Panc1 (cell line): ENCODE measurements around the gene AUNIP. TPM values are rescaled to one million over a fixed set of nuclear protein-coding genes. Genes with fewer than 3 reads are reported as not detected.

Experiments used
- ATAC-seq: fragments of 200-7000 bp; cut with Tn5 transposase; 2 replicates; pipeline ENCODE4 v1.9.1; 2020; ENCODE audit warnings: mild to moderate bottlenecking, moderate library complexity
- BruUV-seq: library from RNA; stranded (reverse); fragments of 400-500 nt; replicated peaks from 2 replicates; lab custom pipeline; 2021; lab: Mats Ljungman, UMichigan
- CTCF ChIA-PET: fragments of 300-600 bp; sonication (Branson Sonifier 250); formaldehyde crosslinking; loops from one replicate; lab custom pipeline; 2022; ENCODE audit warnings: antibody characterized with exemption; lab: Charles Lee
- POLR2A ChIA-PET: fragments of 300-600 bp; sonication (Branson Sonifier 250); formaldehyde crosslinking; loops from one replicate; lab custom pipeline; 2022; ENCODE audit warnings: antibody characterized with exemption; lab: Charles Lee
- DNase-seq: peaks from one replicate; pipeline ENCODE4 v3.0.0-alpha.2; 2010; ENCODE audit warnings: low read depth, low spot score
- H3K27ac ChIP-seq: 2 replicates; pipeline ENCODE4 v1.5.1; 2011; ENCODE audit warnings: mild to moderate bottlenecking, low read length, inconsistent platforms
- H3K27me3 ChIP-seq: fragments of 200-500 bp; sonication (Bioruptor generic); 2 replicates; pipeline ENCODE4 v1.6.0; 2014; ENCODE audit warnings: low read length, inconsistent platforms; ENCODE audit not compliant: control insufficient read depth, insufficient read depth
- H3K36me3 ChIP-seq: fragments of 200-500 bp; sonication (Bioruptor generic); 2 replicates; pipeline ENCODE4 v1.5.1; 2014; ENCODE audit warnings: inconsistent platforms, mild to moderate bottlenecking, low read length, moderate library complexity; ENCODE audit not compliant: control insufficient read depth, insufficient read depth
- H3K4me1 ChIP-seq: 2 replicates; pipeline ENCODE4 v1.5.1; 2011; ENCODE audit warnings: inconsistent platforms, mild to moderate bottlenecking, low read length, moderate library complexity; ENCODE audit not compliant: control insufficient read depth, insufficient read depth
- H3K4me3 ChIP-seq, 2 experiments: 2 replicates each; pipeline ENCODE4 v1.5.1; 2011 to 2012; ENCODE audit warnings: low read depth in 2 of 2, low read length in 2 of 2, mild to moderate bottlenecking in 2 of 2, inconsistent platforms in 1 of 2, moderate library complexity in 1 of 2
- H3K9me3 ChIP-seq: fragments of 200-500 bp; sonication (Bioruptor generic); 2 replicates; pipeline ENCODE4 v1.5.1; 2014; ENCODE audit warnings: low read depth, mild to moderate bottlenecking, inconsistent platforms, low read length, moderate library complexity; ENCODE audit not compliant: control insufficient read depth, insufficient read depth
- TCF7L2 ChIP-seq: IDR thresholded peaks from 2 replicates; pipeline ENCODE4 v1.6.1; 2011; ENCODE audit warnings: mild to moderate bottlenecking, low read depth, low read length, inconsistent platforms
- in situ Hi-C: cut with HindIII; loops from 2 replicates; pipeline ENCODE4 v1.10.0; 2016; ENCODE audit warnings: low sequenced_read_pairs, low pct_unique_long_range_greater_than_20kb
- intact Hi-C: fragments of 100-400 bp; cut with micrococcal nuclease; formaldehyde crosslinking; loops from one replicate; pipeline ENCODE4 v1.10.0; 2022; ENCODE audit not compliant: unreplicated experiment
- total RNA-seq: library from RNA; stranded (reverse); gene quantifications from one replicate; pipeline ENCODE4 v1.2.1, GENCODE V29; 2021; ENCODE audit not compliant: unreplicated experiment
- TF ChIP-seq, protein P1 (sequence below), 2 experiments: IDR thresholded peaks; 2 replicates each; pipeline ENCODE4 v1.6.1; 2011 to 2012; ENCODE audit warnings: low read depth in 2 of 2, control low read depth in 1 of 2, low read length in 1 of 2, mild to moderate bottlenecking in 1 of 2, moderate library complexity in 1 of 2; ENCODE audit not compliant: insufficient read depth in 1 of 2
- TF ChIP-seq, protein P2 (sequence below): fragments of 450-650 bp; IDR thresholded peaks from 2 replicates; pipeline ENCODE4 v1.5.1; 2017; ENCODE audit warnings: mild to moderate bottlenecking

Gene AUNIP
- total RNA-seq, 1 experiment from 2014 or later: 12.2 TPM

DNA sequence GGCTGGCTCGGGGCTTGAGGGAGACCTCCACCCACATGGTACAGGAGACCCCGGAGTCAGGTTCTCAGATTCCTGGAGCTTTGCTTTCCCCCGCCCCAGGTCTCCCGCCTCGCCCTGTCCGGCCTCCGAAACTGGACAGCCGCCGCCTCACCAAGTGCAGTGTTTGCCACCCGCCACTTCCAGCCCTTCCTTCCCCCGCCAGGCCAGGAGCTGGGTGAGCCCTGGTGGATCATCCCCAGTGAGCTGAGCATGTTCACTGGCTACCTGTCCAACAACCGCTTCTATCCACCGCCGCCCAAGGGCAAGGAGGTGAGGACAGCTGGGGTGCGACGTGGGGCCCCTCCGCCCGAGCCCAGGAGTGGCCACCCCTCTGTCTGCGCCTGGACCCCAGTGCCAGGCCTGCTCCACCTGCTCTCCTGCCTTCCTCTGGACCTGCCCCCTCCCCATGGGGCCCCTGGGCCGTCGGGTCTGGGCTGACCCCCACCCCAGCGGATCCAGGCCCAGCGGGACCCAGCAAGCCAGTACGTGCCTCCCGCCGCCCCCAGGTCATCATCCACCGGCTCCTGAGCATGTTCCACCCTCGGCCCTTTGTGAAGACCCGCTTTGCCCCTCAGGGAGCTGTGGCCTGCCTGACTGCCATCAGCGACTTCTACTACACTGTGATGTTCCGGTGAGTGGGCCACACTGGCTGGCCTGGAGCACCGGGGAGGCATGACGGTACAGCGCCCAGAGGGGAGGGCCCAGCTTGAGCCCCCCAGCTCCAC, 50.6 kb downstream of the AUNIP start:
- ATAC-seq (no peak), DNase-seq (no peak)
- no peak overlapping the region for H3K4me3 ChIP-seq
- intact Hi-C loops (no loop called here), in situ Hi-C loops (no loop called here)
- no TSS peak for BruUV-seq
- ChIA-PET CTCF (no interaction called here), POLR2A (interaction anchor here (0.6 kb wide), 1 partner anchor 130 kb away, joined by 4 read pairs; no protein-coding TSS in a partner anchor)
- H3K36me3 ChIP-seq: no peaks in the 10 kb centered on the region
- TF ChIP-seq, protein P1, sequence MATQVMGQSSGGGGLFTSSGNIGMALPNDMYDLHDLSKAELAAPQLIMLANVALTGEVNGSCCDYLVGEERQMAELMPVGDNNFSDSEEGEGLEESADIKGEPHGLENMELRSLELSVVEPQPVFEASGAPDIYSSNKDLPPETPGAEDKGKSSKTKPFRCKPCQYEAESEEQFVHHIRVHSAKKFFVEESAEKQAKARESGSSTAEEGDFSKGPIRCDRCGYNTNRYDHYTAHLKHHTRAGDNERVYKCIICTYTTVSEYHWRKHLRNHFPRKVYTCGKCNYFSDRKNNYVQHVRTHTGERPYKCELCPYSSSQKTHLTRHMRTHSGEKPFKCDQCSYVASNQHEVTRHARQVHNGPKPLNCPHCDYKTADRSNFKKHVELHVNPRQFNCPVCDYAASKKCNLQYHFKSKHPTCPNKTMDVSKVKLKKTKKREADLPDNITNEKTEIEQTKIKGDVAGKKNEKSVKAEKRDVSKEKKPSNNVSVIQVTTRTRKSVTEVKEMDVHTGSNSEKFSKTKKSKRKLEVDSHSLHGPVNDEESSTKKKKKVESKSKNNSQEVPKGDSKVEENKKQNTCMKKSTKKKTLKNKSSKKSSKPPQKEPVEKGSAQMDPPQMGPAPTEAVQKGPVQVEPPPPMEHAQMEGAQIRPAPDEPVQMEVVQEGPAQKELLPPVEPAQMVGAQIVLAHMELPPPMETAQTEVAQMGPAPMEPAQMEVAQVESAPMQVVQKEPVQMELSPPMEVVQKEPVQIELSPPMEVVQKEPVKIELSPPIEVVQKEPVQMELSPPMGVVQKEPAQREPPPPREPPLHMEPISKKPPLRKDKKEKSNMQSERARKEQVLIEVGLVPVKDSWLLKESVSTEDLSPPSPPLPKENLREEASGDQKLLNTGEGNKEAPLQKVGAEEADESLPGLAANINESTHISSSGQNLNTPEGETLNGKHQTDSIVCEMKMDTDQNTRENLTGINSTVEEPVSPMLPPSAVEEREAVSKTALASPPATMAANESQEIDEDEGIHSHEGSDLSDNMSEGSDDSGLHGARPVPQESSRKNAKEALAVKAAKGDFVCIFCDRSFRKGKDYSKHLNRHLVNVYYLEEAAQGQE (IDR thresholded peaks at IDR 0.05; ENCODE audit: insufficient read depth in 1 of 2, low read depth in 2 of 2, low read length in 1 of 2): no peak
- TF ChIP-seq, protein P2, sequence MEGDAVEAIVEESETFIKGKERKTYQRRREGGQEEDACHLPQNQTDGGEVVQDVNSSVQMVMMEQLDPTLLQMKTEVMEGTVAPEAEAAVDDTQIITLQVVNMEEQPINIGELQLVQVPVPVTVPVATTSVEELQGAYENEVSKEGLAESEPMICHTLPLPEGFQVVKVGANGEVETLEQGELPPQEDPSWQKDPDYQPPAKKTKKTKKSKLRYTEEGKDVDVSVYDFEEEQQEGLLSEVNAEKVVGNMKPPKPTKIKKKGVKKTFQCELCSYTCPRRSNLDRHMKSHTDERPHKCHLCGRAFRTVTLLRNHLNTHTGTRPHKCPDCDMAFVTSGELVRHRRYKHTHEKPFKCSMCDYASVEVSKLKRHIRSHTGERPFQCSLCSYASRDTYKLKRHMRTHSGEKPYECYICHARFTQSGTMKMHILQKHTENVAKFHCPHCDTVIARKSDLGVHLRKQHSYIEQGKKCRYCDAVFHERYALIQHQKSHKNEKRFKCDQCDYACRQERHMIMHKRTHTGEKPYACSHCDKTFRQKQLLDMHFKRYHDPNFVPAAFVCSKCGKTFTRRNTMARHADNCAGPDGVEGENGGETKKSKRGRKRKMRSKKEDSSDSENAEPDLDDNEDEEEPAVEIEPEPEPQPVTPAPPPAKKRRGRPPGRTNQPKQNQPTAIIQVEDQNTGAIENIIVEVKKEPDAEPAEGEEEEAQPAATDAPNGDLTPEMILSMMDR: no peak
- TF ChIP-seq TCF7L2: no peak
- no peaks in the 10 kb centered on the region for H3K9me3 ChIP-seq
- no peak overlapping the region for H3K27ac ChIP-seq
- H3K4me1 ChIP-seq: no peaks in the 10 kb centered on the region
- no peaks in the 10 kb centered on the region for H3K27me3 ChIP-seq

DNA sequence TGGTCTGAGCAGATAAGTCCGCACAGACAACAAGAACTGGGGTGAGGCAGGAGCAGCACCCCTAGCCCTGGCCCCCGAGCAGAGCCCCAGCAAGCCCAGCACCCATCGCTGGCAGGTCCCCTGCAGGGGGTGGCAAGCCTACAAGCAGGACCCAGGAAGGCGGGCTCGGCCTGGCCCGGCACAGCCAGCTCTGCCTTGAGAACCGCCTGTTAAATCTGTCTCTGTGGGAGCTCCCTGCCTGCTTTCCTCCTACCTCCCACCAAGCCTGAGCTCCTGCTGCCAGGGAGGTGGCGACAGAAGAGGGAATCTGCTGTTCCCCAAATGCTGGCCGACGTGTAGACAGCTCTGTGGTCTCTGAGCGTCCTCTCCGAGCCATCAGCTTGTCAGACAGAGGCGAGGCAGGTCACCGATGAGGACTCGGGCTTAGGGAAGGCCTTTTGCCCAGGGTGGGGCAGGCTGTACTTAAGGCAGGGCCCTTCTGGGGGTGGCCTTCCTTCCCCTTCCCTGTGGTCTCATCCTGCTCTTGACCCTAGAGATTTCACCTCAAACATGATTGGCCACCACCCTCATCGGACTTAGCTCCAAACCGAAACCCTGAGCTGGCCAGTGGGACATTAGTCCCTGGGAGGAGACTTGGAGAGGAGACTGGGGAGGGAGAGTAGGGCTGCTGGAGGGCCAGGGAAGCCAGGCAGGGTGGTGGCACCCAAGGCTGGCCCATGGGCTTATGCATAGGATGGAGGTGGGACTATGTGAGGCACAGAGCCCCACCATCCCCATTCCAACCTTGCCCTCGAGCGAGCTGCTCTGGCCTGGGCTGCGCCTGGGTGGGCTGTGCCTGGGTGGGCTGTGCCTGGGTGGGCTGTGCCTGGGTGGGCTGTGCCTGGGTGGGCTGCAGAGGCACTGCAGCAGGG, 51.5 kb downstream of the AUNIP start:
- POLR2A ChIA-PET: no interaction called here
- no peaks in the 10 kb centered on the region for H3K4me1 ChIP-seq
- in situ Hi-C loops (no loop called here), intact Hi-C loops (no loop called here)
- no peak overlapping the region for H3K27ac ChIP-seq
- DNase-seq: no peak
- CTCF ChIA-PET: no interaction called here
- H3K36me3 ChIP-seq: no peaks in the 10 kb centered on the region
- no peaks in the 10 kb centered on the region for H3K9me3 ChIP-seq
- no peak overlapping the region for H3K4me3 ChIP-seq
- no peaks in the 10 kb centered on the region for H3K27me3 ChIP-seq
- no peak for ATAC-seq
- TF ChIP-seq, protein P1 (IDR thresholded peaks at IDR 0.05; ENCODE audit: insufficient read depth in 1 of 2, low read depth in 2 of 2, low read length in 1 of 2): no peak
- TF ChIP-seq, protein P2: no peak
- no TSS peak for BruUV-seq
